Fibroblast of the conjunctiva (primary cell): ENCODE results near the gene CSNK1D.

ENCODE experiments used
- DNase-seq: peaks from one replicate; pipeline ENCODE4 v3.0.0-alpha.2; 2010; ENCODE audit warnings: low read depth

The CSNK1D gene

DNA sequence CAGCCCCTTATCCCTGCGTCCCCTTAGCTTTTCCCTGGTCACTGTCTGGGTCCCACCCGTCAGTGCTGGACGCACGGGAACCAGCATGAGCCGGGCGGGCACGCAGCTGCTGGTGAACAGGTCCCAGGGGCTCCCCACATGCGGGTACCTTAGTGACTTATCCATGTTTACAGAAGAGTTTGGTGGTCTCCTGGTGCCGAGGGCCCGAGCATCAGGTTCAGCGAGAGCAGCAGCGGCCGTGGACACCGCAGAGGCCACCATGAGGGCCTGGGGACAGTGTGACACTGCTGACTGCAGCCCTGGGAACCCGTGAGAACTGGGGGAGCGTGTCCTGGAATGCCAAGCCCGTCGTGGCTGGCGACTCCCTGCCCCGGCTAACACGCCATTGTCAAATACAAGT lies 37.4 kb upstream of the CSNK1D start:
- no peak for DNase-seq

- no peak for DNase-seq
These were observed 36.4 kb upstream of the CSNK1D start for GRCh38 chr17:82309656-82310570.

- no peak for DNase-seq
These were observed 32.3 kb upstream of the CSNK1D start for GRCh38 chr17:82305727-82306300.

DNA sequence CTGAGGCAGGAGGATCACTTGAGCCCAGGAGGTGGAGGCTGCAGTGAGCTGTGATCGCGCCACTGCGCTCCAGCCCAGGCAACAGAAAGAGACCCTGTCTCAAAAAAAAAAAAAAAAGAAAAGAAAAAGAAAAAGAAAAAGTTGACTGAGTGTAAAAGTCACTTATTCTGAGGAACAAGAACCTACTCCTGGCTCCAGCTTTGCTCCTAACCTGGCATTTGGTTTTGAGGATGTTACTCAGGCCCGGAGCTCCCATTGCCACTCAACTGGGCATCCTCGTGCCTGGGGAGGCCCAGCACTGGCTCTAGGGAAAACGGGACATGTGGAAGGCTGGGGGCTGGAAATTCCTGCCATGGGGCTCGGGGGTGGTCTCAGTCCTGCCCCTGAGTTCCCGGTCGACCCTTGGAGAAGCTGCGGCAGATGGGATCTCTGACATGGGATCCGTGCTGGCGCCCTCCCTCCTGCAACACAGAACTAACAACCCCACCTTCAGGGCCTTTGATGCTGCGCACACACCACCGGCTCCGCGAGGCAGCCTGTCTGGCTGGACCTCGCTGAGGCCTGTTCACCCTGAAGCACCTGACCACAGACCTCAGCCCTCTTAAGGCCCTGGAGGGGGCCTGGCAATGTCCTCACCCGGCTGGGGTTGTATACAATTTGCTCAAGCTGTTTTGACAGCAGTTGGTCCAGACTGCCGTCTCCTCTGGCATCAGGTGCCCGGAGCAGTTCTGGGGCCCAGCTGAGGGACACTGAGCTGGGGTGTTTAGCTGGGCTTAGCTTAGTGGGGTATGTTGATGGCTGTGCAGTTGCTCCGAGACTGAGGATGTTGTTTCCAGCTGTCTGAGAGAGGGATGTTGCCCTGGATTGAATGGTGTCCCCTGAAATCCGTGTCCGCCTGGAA lies 31.6 kb upstream of the CSNK1D start:
- DNase-seq, result no peak

GRCh38 chr17:82303944-82304808 lies 30.7 kb upstream of the CSNK1D start:
- no peak for DNase-seq

DNA sequence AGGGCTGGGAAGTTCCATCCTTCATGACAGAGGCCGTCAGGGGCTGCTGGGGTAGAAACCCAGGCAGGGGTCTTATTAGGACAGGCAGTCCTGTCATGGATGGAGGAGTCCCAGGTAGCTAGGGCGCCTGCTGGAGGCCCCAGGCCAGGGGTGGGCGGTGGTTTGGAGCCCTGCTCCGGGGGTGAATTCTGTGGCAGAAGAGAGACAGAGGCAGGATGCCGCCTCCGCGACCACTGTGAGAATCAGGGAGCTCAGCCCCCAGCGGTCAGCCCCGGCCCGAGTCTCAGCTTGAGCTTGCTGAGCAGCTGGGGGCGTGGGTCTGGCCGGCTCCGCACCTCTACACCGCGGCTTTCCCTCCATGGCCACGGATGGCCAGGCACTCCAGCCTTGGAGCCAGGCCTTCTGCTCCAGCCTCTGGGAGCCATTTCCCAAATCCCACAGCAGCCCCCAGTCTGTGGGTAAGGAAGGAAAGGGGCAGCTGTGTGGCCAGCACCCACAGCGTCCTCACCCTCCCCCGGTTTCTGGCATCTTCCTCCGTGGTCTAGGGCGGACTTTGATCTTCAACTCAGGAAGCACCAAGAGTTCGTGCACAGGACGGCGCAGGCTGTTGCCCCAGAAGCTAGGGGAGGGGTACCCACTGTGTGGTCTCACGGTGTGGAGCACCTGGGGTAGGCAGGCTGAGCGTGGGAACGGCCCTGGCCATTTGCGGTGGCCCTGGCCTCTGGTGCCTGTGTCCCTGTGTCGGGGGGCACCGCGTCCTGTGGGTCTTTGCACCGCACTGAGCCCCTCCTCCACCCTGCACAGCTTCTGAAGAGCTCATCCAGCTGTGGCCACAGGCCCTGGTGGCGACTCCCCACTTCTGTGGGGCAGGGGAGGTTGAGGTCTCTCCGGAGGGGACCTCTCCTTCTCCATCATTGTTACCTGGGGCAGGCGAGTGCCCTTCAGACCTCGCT lies 29.8 kb upstream of the CSNK1D start:
- no peak for DNase-seq

DNA sequence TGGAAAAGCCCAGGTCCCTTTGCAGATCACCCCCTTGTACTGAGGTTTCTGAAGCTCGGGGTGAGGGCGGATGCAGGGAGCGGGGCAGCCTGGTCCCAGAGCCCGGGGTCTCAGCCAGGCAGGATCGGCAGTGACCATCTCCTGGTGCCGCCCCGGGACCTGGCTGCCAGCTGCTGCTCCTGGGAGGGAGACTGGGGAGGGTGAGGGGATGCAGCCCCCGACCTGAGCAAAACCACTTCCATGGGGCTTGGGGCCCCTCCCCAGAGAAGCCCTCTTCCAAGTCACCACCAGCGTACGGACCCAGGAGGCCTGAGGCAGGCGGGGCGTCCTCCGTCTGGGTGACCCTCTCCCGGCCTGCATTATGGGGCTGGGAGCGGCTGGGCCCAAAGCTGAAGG lies 29.1 kb upstream of the CSNK1D start:
- no peak for DNase-seq

- no peak for DNase-seq
These were observed 28.5 kb upstream of the CSNK1D start for GRCh38 chr17:82301916-82302567.

GRCh38 chr17:82301300-82301915 lies 27.9 kb upstream of the CSNK1D start:
- no peak for DNase-seq

GRCh38 chr17:82300707-82301270 lies 27.3 kb upstream of the CSNK1D start:
- peak; percentile 21 for DNase-seq

- DNase-seq, result no peak
These were observed 26.7 kb upstream of the CSNK1D start for GRCh38 chr17:82300228-82300627.

DNA sequence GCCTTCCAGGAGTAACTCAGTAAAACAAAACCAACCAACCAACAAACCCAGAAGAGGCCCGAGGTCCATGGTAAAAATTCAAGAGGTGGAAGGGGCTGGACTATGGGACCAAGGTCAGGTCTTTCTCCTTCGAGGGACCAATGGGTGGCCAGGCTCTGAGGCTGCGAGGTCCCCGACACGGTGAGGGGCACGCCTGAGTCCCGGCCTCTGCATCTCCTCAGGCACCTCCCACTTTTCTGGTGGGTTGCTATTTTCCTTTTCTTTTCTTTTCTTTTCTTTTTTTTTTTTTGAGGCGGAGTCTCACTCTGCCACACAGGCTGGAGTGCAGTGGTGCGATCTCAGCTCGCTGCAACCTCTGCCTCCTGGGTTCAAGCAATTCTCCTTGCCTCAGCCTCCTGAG lies 26.0 kb upstream of the CSNK1D start:
- DNase-seq, result no peak

DNA sequence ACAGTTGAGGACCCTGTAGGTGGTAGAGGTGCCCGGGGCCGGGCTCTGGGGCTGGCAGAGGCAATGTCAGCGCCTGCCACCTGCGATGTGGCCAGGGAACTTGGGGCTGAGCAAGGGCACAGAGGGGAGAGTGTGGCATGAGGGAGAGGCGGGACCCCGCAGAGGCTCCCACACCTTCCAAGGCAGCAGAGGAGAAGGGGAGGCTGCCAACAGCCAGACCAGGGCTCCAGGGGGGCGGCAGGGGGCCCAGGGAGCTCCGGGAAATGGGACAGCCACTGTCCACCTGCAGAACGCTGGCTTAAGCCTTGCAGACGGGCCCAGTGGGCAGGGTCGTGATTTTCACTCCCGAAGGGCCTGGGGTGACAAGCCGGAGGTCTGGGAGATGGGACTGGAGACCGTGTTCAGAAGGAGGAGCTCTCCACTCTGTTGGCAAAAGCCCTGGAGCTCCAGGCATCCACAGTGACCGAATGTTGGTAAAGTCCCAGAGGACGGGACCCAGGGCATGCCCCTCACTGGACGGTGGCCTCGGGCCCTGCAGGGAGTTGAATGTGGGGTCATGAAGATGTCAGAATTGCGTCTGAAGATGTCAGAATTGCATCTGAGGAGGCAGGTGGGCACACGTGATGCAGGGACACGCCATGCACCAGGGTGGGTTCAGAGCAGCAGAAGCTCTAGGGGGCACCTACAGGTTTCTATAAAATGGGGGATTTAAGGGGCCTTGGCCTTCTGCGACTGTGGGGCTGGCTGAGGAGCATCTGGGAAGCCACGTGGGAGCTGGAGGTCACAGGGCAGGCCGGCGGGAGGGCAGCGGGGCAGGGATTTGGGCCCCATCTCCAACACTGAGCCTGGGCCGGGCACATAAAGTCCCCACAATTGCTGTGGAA lies 25.3 kb upstream of the CSNK1D start:
- DNase-seq, result no peak

GRCh38 chr17:82297714-82298537 lies 24.4 kb upstream of the CSNK1D start:
- peak; percentile 81 for DNase-seq

DNA sequence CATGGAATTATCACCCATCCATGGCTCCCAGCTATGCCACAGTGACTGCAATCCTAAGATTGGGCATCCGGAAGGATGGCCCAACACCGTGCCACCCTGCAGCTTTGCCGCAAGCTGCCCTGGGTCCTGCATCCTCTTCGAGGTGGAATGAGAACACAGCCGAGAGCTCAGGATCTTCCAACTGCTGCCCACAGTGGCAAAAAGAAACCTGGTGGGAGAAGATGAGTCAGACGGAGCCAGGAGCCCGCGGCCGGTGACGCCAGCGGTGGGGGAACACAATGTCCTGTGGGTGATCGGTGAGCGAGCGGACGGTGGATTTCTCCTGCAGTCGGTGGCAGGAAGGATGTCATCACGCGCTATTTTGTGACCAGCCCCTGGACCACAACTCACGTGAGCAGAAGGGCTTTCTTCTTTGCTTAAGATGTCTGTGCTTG lies 23.8 kb upstream of the CSNK1D start:
- DNase-seq, result peak; percentile 64

DNA sequence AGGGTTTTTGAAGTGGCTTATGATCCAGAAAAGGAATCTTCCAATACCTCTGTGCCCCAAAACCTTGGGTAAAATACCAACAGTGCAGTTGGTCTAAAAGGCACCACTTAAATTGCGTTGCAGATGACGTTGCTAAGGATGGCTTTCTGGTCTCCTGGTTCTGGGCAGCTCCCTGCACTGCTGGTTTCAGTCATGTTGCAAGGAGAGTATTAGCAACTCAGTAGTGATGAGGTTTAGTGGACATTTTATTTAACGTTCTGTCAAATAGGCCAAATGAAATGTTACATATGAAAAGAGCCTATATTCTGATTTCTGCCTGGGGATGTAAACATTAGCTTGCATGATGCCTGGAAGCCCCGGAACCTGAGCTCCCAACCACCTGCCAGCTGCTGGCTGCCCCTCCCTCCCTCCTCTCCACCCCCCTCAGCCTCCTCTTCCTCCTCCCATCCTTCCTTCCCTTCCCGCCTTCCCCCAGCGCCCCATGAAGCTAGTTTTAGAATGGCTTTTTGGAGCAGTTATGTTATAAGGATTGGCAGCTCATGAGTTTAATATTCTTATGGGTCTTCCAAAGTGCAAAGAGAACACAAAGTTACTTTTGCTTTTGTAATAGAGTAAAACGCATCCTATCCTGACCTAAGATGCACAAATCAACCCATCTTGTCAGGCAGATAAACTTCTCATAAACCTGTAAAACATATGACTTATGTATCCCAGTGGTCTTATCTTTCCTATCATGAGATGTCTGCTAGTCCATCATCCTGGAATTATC lies 23.2 kb upstream of the CSNK1D start:
- DNase-seq, result no peak
